Activated CD8-positive, alpha-beta memory T cell treated with anti-CD3 and anti-CD28 coated beads, Interleukin-2, amount 10 ng/mL, durations not matched to agents 7 days and 5 days (primary cell): ENCODE data around the gene ASPHD2. TPM values are rescaled to one million over a fixed set of nuclear protein-coding genes. Genes with fewer than 3 reads are reported as not detected.

Experiments
- ATAC-seq: fragments of 150-1000 bp; cut with Tn5 transposase; one replicate; pipeline ENCODE4 v1.10.0; 2021; ENCODE audit warnings: moderate library complexity
- CTCF ChIA-PET: fragments of 350-600 bp; sonication (Branson Sonifier 250); formaldehyde crosslinking; loops from one replicate; lab custom pipeline; 2021; ENCODE audit warnings: antibody characterized with exemption; lab: Charles Lee
- DNase-seq: peaks from one replicate; pipeline ENCODE4 v3.0.0-alpha.2; 2020
- H3K27ac Mint-ChIP-seq: one replicate; pipeline ENCODE4 v1.8.0; 2021; ENCODE audit warnings: mild to moderate bottlenecking, mixed read lengths
- H3K27me3 Mint-ChIP-seq: one replicate; pipeline ENCODE4 v1.8.0; 2021; ENCODE audit warnings: mixed read lengths
- H3K36me3 Mint-ChIP-seq: one replicate; pipeline ENCODE4 v1.8.0; 2021; ENCODE audit warnings: mild to moderate bottlenecking, mixed read lengths
- H3K4me1 Mint-ChIP-seq: one replicate; pipeline ENCODE4 v1.8.0; 2021; ENCODE audit warnings: mixed read lengths
- H3K4me3 Mint-ChIP-seq: one replicate; pipeline ENCODE4 v1.8.0; 2021; ENCODE audit warnings: mild to moderate bottlenecking, moderate library complexity, mixed read lengths
- H3K9me3 Mint-ChIP-seq: one replicate; pipeline ENCODE4 v1.8.0; 2022; ENCODE audit warnings: low read depth, mixed read lengths
- total RNA-seq, 2 experiments: library from RNA; stranded (reverse); gene quantifications; one replicate each; pipeline ENCODE4 v1.2.3, GENCODE V29; 2021

Gene ASPHD2
- total RNA-seq, 2 experiments from 2014 or later = 15.3 to 17.0 TPM

DNA sequence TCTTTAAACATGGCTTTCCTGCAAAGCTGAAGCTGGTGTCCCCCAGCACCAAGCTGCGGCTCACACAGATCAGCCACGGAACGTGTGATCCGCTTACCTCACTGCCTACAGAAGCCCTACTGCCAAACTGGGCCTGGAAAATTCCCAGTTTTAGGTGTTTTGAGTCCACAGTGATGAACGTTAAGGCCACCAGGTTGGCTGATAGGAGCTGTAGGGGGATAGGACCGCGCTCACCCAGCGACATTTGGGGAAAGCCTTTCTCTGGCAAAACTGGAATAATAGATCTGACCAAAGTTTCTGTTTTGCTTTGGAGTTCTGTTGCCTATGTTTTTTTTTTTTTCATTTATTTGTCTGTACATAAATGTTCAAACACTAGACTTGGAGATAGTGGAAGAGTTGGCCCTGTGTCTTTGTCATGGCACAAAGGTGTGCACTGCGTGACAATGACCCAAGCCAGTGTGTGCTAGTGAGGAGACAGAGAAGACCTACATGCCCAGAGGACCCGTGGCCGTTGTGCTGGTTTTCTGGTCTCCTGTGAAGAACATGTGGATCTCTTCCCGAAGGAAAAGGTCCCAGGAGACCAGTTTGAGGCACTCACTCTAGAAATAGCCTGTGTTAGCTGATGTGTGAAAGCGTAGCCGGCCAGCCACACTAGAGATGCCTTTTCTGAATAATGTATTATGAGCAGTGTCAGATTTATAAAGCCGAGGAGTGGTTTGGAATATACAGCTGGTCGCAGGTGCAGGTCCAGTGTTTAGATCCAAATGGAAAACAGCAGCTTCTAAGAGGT is 15.0 kb downstream of the ASPHD2 start:
- Mint-ChIP-seq H3K27ac (peak overlapping the region; percentile 34), H3K4me1 (peaks cover 1% of the 10 kb centered on the region), H3K4me3 (no peak overlapping the region), H3K36me3 (peaks cover 9% of the 10 kb centered on the region), H3K27me3 (no peaks in the 10 kb centered on the region), H3K9me3 (no peaks in the 10 kb centered on the region)
- ATAC-seq = no peak
- CTCF ChIA-PET = no interaction called here
- DNase-seq = no peak

DNA sequence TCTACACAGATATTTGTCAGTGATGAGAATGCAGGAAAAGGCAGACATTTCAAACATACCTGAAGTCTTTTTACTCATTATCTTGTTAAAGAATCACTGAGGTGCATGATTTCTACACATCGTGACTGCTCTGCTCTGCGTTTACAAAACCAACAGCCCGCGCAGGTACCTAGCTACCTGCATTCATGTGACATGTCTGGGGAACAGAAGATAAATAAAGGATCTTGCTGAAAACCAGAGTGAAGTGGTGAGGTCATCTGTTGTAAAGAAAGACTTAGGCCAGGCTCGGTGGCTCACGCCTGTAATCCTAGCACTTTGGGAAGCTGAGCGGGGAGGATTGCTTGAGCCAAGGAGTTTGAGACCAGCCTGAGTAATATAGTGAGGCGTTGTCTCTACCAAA is 15.7 kb downstream of the ASPHD2 start:
- CTCF ChIA-PET = interaction anchor here (2.7 kb wide), 1 partner anchor 16 kb away, joined by 10 read pairs; no protein-coding TSS in a partner anchor

DNA sequence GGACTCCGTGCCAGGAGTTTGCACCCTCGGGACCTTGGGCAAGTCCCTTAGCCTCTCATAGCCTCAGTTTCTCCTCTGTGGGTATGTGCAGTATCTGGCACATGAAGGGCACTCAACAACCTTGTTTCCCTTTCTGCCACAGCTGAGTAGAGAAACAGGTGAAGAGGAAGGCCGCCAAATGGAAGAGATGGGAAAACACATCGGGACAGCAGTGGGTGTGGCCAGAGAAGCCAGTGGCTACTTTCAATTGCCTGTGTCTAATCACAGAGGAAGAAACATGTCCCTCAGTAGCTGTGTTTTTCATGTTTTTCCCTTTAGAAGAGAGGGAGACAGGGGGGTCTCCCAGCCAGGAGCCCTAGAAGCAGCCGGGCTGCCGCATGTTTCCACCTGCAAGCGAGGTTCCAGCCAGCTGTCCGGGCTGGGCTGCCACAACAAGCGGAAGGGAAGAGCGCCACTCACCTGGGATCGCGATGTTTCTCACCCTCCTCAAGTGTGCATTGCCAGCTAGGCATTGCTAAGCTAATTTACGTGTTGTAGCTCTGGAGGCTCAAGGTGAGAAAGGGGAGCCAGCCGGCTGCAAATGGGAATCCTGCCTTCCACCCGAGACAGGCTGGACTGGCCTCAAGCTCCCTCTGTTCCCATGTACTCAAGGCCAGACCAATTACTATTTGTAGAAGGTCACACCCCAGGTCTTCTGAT is 16.7 kb downstream of the ASPHD2 start:
- DNase-seq (no peak), ATAC-seq (no peak)
- Mint-ChIP-seq H3K4me3 (no peak overlapping the region), H3K27ac (no peak overlapping the region), H3K27me3 (no peaks in the 10 kb centered on the region), H3K4me1 (peaks cover 1% of the 10 kb centered on the region), H3K9me3 (no peaks in the 10 kb centered on the region), H3K36me3 (peaks cover 7% of the 10 kb centered on the region)
- CTCF ChIA-PET = interaction anchor here (1.2 to 2.7 kb wide), 2 partner anchors 11 to 15 kb away, joined by 3 to 10 read pairs; no protein-coding TSS in a partner anchor

More for the DNA sequence above, 15.7 kb downstream of the ASPHD2 start:
- DNase-seq (no peak), ATAC-seq (no peak)
- no peak overlapping the region for H3K4me3 Mint-ChIP-seq
- no peaks in the 10 kb centered on the region for H3K9me3 Mint-ChIP-seq
- H3K36me3 Mint-ChIP-seq = peaks cover 9% of the 10 kb centered on the region
- no peaks in the 10 kb centered on the region for H3K27me3 Mint-ChIP-seq
- H3K27ac Mint-ChIP-seq = no peak overlapping the region
- peaks cover 1% of the 10 kb centered on the region for H3K4me1 Mint-ChIP-seq

DNA sequence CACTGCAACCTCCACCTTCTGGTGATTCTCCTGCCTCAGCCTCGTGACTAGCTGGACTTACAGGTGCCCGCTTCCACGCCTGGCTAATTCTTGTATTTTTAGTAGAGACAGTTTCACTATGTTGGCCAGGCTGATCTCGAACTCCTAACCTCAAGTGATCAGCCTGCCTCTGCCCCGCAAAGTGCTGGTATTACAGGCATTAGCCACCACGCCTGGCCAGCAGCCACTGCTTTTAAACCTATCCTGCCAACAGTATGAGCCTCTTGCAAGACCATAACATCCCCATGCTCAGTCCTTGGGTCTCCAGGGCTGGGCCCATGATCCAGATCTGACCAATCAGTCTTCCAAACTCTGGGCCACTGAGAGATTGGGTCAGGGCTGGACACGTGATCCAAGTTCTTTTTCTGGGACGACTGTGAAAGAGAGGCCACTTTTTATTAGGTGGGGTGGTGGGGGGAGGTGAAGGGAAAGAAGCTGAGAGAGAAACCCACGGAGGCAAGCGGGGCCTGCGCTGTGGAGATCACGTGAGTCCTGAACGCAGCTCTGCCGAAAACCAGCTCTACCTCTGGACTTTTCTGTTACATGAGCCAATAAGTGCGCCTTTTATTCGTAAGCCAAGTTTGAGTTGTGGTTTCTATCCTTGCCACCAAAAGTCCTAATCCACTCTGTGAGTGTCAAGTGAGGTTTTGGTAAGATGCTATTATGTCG is 17.9 kb downstream of the ASPHD2 start:
- CTCF ChIA-PET = interaction anchor here (2.7 kb wide), 1 partner anchor 14 kb away, joined by 10 read pairs; no protein-coding TSS in a partner anchor
- Mint-ChIP-seq H3K27ac (no peak overlapping the region), H3K27me3 (no peaks in the 10 kb centered on the region), H3K4me1 (peaks cover 1% of the 10 kb centered on the region), H3K9me3 (no peaks in the 10 kb centered on the region), H3K4me3 (no peak overlapping the region), H3K36me3 (peaks cover 7% of the 10 kb centered on the region)
- DNase-seq = no peak
- no peak for ATAC-seq

DNA sequence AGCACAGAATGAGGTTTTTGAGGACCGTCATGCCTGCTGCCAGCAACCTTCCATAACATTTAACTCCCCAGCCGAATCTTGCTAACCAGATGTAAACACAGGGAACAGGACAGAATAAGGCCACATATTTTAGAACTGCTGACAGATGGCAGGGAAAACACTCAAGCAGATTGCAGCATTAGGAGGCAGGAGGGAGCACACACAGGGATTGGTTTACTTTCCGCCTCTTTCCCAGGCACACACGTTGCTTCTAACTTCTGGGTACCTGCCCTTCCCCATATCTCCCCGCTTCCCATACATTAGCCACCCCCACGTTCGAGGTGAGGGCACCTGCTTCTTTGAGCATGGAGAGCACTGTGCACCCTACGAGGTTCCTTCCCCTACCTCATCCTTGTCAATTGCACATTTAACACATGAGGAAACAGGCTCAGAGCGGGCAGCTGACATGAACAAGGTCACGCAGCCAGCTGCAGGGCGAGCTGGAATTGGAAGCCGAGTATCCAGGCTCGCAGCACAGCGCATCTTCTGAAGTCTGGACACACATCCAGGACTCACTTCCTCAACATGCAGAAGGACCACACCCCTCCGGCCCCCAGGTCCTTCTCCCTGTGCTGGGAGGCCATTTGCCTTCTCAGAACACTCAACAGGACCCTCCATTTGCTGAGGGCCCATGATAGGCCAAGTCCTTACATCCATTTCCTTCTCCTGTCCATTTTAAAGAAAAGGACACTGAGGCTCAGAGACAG is 18.7 kb downstream of the ASPHD2 start:
- ATAC-seq (no peak), DNase-seq (no peak)
- Mint-ChIP-seq H3K27me3 (no peaks in the 10 kb centered on the region), H3K4me3 (no peak overlapping the region), H3K9me3 (no peaks in the 10 kb centered on the region), H3K27ac (no peak overlapping the region), H3K4me1 (no peaks in the 10 kb centered on the region), H3K36me3 (peaks cover 6% of the 10 kb centered on the region)
- CTCF ChIA-PET = interaction anchor here (2.0 to 2.7 kb wide), 2 partner anchors 13 kb away, joined by 5 to 10 read pairs; no protein-coding TSS in a partner anchor

DNA sequence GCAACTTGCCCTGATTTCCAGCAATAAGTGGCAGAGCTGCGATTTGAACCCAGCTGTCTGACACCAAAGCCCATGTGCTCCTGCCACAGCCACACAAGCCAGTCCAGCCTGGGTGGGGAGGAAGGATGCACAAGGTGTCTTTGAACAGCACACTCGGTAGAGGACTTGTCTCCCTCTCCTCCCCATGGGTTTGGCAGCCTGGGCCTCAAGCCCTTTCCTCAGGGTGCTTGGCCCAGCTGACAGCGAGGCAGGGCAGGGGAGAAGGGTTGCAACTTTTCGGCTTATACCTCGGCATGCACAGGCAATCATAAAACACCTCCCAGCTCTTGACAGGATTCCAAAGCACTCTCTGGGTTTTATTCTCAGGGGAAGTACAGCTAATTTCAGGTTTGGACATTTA is 19.3 kb downstream of the ASPHD2 start:
- CTCF ChIA-PET = interaction anchor here (2.0 kb wide), 1 partner anchor 13 kb away, joined by 5 read pairs; no protein-coding TSS in a partner anchor
- DNase-seq (no peak), ATAC-seq (no peak)
- no peaks in the 10 kb centered on the region for H3K27me3 Mint-ChIP-seq
- no peaks in the 10 kb centered on the region for H3K4me1 Mint-ChIP-seq
- H3K27ac Mint-ChIP-seq = no peak overlapping the region
- H3K9me3 Mint-ChIP-seq = no peaks in the 10 kb centered on the region
- peaks cover 1% of the 10 kb centered on the region for H3K36me3 Mint-ChIP-seq
- H3K4me3 Mint-ChIP-seq = no peak overlapping the region

DNA sequence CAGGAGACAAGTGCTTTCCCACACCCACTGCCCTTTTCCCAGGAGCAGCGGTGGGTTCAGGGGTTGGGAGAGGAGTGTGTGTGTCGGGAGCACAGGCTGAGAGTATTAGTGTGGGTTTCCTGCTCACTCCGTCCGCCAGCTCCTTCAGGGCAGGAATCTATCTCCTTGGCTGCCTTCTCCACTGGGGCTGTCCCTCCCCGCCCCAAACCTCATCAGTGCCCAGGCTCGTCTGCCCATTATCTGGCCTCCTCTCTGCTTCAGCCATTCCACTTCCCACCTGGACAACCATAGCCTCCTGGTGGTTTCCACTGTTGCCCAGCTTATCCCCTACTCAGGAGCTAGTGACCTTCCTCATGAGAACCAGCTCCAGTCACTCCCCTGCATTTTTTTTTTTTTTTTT is 19.9 kb downstream of the ASPHD2 start:
- Mint-ChIP-seq H3K27me3 (no peaks in the 10 kb centered on the region), H3K36me3 (peaks cover 1% of the 10 kb centered on the region)

DNA sequence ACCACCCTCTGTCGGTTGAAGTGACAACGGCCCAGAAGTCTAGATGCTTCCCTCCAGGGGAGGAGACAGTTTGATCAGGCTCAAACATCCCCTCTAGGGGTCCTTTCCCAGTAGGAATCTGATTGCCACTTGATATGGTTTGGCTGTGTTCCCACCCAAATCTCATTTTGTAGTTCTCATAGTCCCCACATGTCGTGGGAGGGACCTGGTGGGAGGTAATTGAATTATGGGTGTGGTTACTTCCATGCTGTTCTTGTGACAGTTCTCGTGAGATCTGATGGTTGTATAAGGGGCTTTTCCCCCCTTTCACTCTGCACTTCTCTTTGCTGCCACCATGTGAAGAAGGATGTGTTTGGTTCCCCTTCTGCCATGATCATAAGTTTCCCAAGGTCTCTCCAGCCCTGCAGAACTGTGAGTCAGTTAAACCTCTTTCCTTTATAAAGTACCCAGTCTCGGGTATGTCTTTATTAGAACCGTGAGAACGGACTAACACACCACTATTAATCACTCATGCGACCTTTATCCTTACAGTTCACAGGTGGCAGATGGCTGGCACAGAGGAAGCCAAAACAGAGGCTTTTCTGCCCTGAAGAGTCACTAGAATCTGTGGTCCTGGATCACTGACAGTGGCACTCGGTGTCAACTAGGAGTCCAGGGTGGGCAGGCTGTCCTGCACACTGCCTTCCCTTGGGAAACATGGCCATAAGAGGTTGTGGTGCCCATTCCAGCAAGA is 21.6 kb downstream of the ASPHD2 start:
- no peak for ATAC-seq
- Mint-ChIP-seq H3K36me3 (peaks cover 4% of the 10 kb centered on the region), H3K27me3 (no peaks in the 10 kb centered on the region), H3K4me3 (no peak overlapping the region), H3K27ac (no peak overlapping the region), H3K4me1 (no peaks in the 10 kb centered on the region), H3K9me3 (no peaks in the 10 kb centered on the region)
- no peak for DNase-seq
- CTCF ChIA-PET = no interaction called here

More for the DNA sequence above, 19.9 kb downstream of the ASPHD2 start:
- Mint-ChIP-seq H3K27ac (no peak overlapping the region), H3K4me3 (no peak overlapping the region), H3K9me3 (no peaks in the 10 kb centered on the region), H3K4me1 (no peaks in the 10 kb centered on the region)
- DNase-seq (no peak), ATAC-seq (no peak)
- CTCF ChIA-PET = interaction anchor here (2.0 kb wide), 1 partner anchor 12 kb away, joined by 5 read pairs; no protein-coding TSS in a partner anchor

DNA sequence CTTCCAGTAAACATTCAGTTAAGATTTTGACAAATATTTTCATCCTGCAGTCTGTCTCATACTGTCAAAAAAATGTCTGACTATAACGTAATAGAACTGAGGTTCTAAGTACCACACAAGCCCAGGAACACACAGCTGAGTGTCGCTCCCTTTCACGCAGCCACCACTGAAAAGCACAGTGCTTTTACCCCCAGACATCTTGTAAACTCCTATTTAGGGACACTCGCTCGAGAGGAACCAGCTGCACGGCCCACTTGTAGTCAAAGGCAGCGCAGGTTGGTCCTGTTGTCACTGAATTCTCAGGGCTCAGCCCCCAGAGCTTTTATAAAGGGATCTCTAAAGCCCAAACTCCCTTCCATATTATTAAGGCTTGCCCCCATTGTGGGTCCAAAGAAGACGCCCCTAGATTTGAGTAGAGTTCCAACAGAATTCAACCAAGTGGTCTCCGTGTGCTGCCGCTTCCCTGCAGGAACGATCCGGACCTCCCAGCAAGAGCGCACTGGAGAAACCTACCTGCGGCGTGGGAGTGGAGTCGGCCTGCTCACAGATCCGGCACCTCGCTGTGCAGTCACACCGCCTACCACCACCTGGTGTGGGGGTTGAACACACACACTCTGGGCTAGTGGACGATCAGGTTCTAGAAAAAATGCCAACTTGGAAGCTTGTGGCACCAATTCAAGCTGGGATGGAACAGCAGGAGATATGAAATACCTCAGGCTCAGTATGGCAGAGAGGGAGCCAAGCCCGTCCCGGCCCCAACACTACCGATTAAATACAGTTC is 23.4 kb downstream of the ASPHD2 start:
- H3K27me3 Mint-ChIP-seq = no peaks in the 10 kb centered on the region

DNA sequence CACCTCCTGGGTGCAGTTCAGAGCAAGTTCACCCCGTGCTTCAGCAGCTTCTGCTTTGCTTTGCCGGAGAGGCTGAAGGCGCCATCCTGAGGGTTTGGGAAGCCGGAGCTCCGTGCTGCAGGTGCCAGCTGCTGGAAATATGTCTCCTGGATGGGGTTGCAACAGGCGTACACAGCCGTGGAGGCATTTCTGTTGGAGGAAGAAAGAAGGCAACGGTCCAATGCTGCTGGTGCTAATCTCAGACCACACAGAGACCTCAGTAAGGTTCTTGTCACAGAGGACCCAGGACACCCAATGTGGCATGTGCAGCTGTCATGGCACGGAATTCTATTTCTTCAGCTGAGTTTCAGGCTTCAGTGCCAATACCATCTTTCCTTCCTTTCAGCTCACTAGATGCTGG is 24.2 kb downstream of the ASPHD2 start:
- Mint-ChIP-seq H3K27ac (no peak overlapping the region), H3K4me3 (no peak overlapping the region), H3K27me3 (no peaks in the 10 kb centered on the region), H3K4me1 (no peaks in the 10 kb centered on the region), H3K36me3 (peaks cover 12% of the 10 kb centered on the region), H3K9me3 (no peaks in the 10 kb centered on the region)
- ATAC-seq (no peak), DNase-seq (no peak)
- CTCF ChIA-PET = interaction anchor here (2.8 kb wide), 1 partner anchor 8 kb away, joined by 10 read pairs; no protein-coding TSS in a partner anchor

More for the DNA sequence above, 23.4 kb downstream of the ASPHD2 start:
- Mint-ChIP-seq H3K36me3 (peaks cover 8% of the 10 kb centered on the region), H3K9me3 (no peaks in the 10 kb centered on the region), H3K4me3 (no peak overlapping the region), H3K4me1 (no peaks in the 10 kb centered on the region), H3K27ac (no peak overlapping the region)
- ATAC-seq (no peak), DNase-seq (no peak)
- CTCF ChIA-PET = interaction anchor here (2.8 kb wide), 1 partner anchor 8 kb away, joined by 10 read pairs; no protein-coding TSS in a partner anchor

DNA sequence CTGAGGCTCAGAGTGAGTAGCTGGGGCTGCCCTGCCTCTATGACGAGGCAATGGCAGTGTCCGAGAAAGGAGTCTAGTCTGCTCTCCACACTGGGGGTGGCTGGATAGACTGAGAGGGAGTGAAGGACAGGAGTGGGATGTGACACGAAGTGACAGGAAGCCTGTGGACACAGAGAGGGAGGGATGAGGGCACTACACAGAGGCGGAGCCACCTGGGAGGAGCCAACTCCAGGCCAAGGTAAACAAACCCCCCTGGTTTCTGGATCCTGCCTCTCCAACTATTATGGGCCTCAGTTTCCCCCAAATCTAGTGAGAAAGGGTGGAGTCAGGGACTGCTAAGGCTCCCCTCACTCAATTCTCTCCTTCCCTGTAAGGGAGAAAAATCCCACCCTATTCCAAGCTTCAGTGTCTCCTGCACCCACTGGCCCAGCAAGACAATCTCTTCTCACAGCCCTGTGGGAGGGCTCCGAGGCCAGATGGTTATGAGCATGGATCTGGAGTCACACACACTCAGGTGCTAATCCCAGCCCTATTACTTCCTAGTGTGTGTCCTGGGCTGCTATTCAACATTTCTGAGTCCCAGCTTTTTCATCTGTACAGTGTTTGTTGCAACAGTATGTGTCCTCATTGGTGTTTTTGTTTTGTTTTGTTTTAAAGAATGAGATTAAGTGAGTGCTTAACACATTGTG is 24.9 kb downstream of the ASPHD2 start:
- DNase-seq (no peak), ATAC-seq (no peak)
- H3K4me3 Mint-ChIP-seq = no peak overlapping the region
- H3K27ac Mint-ChIP-seq = no peak overlapping the region
- H3K4me1 Mint-ChIP-seq = no peaks in the 10 kb centered on the region
- no peaks in the 10 kb centered on the region for H3K27me3 Mint-ChIP-seq
- peaks cover 13% of the 10 kb centered on the region for H3K36me3 Mint-ChIP-seq
- no peaks in the 10 kb centered on the region for H3K9me3 Mint-ChIP-seq
- CTCF ChIA-PET = interaction anchor here (0.7 to 2.8 kb wide), 2 partner anchors 7 to 56 kb away, joined by 4 to 10 read pairs; no protein-coding TSS in a partner anchor
